Naive thymus-derived CD8-positive, alpha-beta T cell (primary cell): ENCODE results near the gene GPR137. TPM values are rescaled to one million over a fixed set of nuclear protein-coding genes. Genes with fewer than 3 reads are reported as not detected.
"Not testable (repeated sequence)": the region's sequence is repeated elsewhere in the genome, so short reads cannot be mapped to it uniquely, and the experiment has no call there.

Source experiments
- ATAC-seq, 2 donors: fragments of 150-1000 bp; cut with Tn5 transposase in 1 of 2; sonication (Bioruptor Pico), chemical (Tn5 transposase) in 1 of 2; 1 replicate in 1 of 2; 2 replicates in 1 of 2; pipeline ENCODE4 v1.10.0; 2021; ENCODE audit warnings: mild to moderate bottlenecking in 2 of 2, moderate library complexity in 2 of 2
- POLR2A ChIA-PET: fragments of 350-600 bp; sonication (Branson Sonifier 250); formaldehyde crosslinking; loops from one replicate; lab custom pipeline; 2021; ENCODE audit warnings: antibody characterized with exemption; lab: Charles Lee
- DNase-seq, 10 donors: peaks; one replicate each; pipeline versions ENCODE4 v3.0.0 to v3.0.0-alpha.2; 2020 to 2022
- H3K27ac Mint-ChIP-seq, 10 donors: one replicate each; pipeline ENCODE4 v1.8.0; 2020 to 2022; ENCODE audit warnings: mild to moderate bottlenecking in 10 of 10, mixed read lengths in 10 of 10, moderate library complexity in 4 of 10, inconsistent platforms in 1 of 10
- H3K27me3 Mint-ChIP-seq, 5 donors: one replicate each; pipeline ENCODE4 v1.8.0; 2021 to 2022; ENCODE audit warnings: mixed read lengths in 5 of 5
- H3K36me3 Mint-ChIP-seq, 3 donors: one replicate each; pipeline ENCODE4 v1.8.0; 2020 to 2022; ENCODE audit warnings: mixed read lengths in 3 of 3, mild to moderate bottlenecking in 2 of 3, inconsistent platforms in 1 of 3
- H3K4me1 Mint-ChIP-seq, 4 donors: one replicate each; pipeline ENCODE4 v1.8.0; 2021 to 2022; ENCODE audit warnings: mixed read lengths in 4 of 4
- H3K4me3 Mint-ChIP-seq, 10 donors: one replicate each; pipeline ENCODE4 v1.8.0; 2020 to 2022; ENCODE audit warnings: mild to moderate bottlenecking in 10 of 10, mixed read lengths in 10 of 10, moderate library complexity in 6 of 10, inconsistent platforms in 1 of 10
- H3K9me3 Mint-ChIP-seq, 9 donors: one replicate each; pipeline ENCODE4 v1.8.0; 2020 to 2022; ENCODE audit warnings: mixed read lengths in 9 of 9, mild to moderate bottlenecking in 3 of 9, inconsistent platforms in 1 of 9, moderate library complexity in 1 of 9
- polyA plus RNA-seq, 3 donors: library from polyadenylated mRNA; unstranded; fragments of 300-500 nt; fragmentation: Illumina TruSeq; gene quantifications; one replicate each; pipeline ENCODE4 v1.2.3, GENCODE V29; 2021
- total RNA-seq, 8 experiments: library from RNA in 2 of 8; stranded (reverse) in 2 of 8; gene quantifications; one replicate each; pipeline ENCODE4 v1.2.3 and lab custom pipeline; 2021 to 2026

Gene GPR137
- total and polyA plus RNA-seq, 5 experiments from 2014 or later: 4.8 to 33.3 (median 6.9) TPM

- H3K4me1 Mint-ChIP-seq: peaks cover 18 to 42% (median 33%) of the 10 kb centered on the region in 4 donors
Observed at GRCh38 chr11:64313491-64314145, 28.0 kb downstream of the GPR137 start.

GRCh38 chr11:64314146-64314804 is 28.6 kb downstream of the GPR137 start:
- no peaks in the 10 kb centered on the region for H3K9me3 Mint-ChIP-seq
- POLR2A ChIA-PET: no interaction called here
- H3K36me3 Mint-ChIP-seq: peaks cover 0 to 18% (median 0%) of the 10 kb centered on the region in 3 donors
- H3K4me1 Mint-ChIP-seq: peaks cover 22 to 47% (median 39%) of the 10 kb centered on the region in 4 donors
- no peak for DNase-seq
- no peaks in the 10 kb centered on the region for H3K27me3 Mint-ChIP-seq
- ATAC-seq: no peak
- H3K27ac Mint-ChIP-seq: no peak overlapping the region
- no peak overlapping the region for H3K4me3 Mint-ChIP-seq

More at GRCh38 chr11:64313491-64314145, 28.0 kb downstream of the GPR137 start:
- no peaks in the 10 kb centered on the region for H3K27me3 Mint-ChIP-seq
- peak overlapping the region in 5 of 10 donors; percentile 20 to 88 (median 82) for H3K27ac Mint-ChIP-seq
- no peaks in the 10 kb centered on the region for H3K9me3 Mint-ChIP-seq
- peaks cover 0 to 21% (median 0%) of the 10 kb centered on the region in 3 donors for H3K36me3 Mint-ChIP-seq
- no peak overlapping the region for H3K4me3 Mint-ChIP-seq
- POLR2A ChIA-PET: no interaction called here
- DNase-seq: no peak
- no peak for ATAC-seq

- peaks cover 0 to 20% (median 0%) of the 10 kb centered on the region in 3 donors for H3K36me3 Mint-ChIP-seq
- no peaks in the 10 kb centered on the region for H3K27me3 Mint-ChIP-seq
- no peaks in the 10 kb centered on the region for H3K9me3 Mint-ChIP-seq
- H3K4me1 Mint-ChIP-seq: peaks cover 23 to 53% (median 44%) of the 10 kb centered on the region in 4 donors
- peak overlapping the region in 5 of 10 donors; percentile 36 to 82 (median 67) for H3K27ac Mint-ChIP-seq
- DNase-seq (no peak), ATAC-seq (no peak)
- peak overlapping the region in 5 of 10 donors; percentile 6 to 67 (median 57) for H3K4me3 Mint-ChIP-seq
- POLR2A ChIA-PET: interaction anchor here (3.7 kb wide), 1 partner anchor 44 kb away, joined by 53 read pairs; no protein-coding TSS in a partner anchor
Observed at GRCh38 chr11:64314805-64315561, 29.3 kb downstream of the GPR137 start.

- not testable (repeated sequence) for DNase-seq, H3K27me3 Mint-ChIP-seq, ATAC-seq, H3K9me3 Mint-ChIP-seq
- POLR2A ChIA-PET: interaction anchor here (1.4 to 3.8 kb wide), 9 partner anchors 10 to 1669 kb away, joined by 3 to 73 read pairs (median 24); partner anchors contain the start of genes CCDC88B, ESRRA, FKBP2 and GANAB
- Mint-ChIP-seq H3K4me1 (peaks cover 26 to 55% (median 49%) of the 10 kb centered on the region in 4 donors), H3K36me3 (peaks cover 0 to 27% (median 3%) of the 10 kb centered on the region in 3 donors), H3K27ac (peak overlapping the region in 9 of 10 donors; percentile 97 to 100 (median 99)), H3K4me3 (peak overlapping the region; percentile 90 to 97 (median 94))
Observed at GRCh38 chr11:64315667-64316526, 30.2 kb downstream of the GPR137 start.

GRCh38 chr11:64316672-64317324 is 31.1 kb downstream of the GPR137 start:
- peaks cover 0 to 33% (median 3%) of the 10 kb centered on the region in 3 donors for H3K36me3 Mint-ChIP-seq
- peak overlapping the region; percentile 90 to 97 (median 94) for H3K4me3 Mint-ChIP-seq
- H3K9me3 Mint-ChIP-seq: no peaks in the 10 kb centered on the region
- H3K27me3 Mint-ChIP-seq: no peaks in the 10 kb centered on the region
- POLR2A ChIA-PET: interaction anchor here (0.8 to 3.8 kb wide), 32 partner anchors 11 to 1670 kb away, joined by 3 to 73 read pairs (median 6); partner anchors contain the start of genes BAD, CCDC88B, DNAJC4 and ESRRA
- ATAC-seq (peak in 1 of 2 donors; percentile 1), DNase-seq (peak in 3 of 10 donors; percentile 36 to 48 (median 44))
- H3K27ac Mint-ChIP-seq: peak overlapping the region; percentile 97 to 100 (median 99)
- peaks cover 29 to 55% (median 49%) of the 10 kb centered on the region in 4 donors for H3K4me1 Mint-ChIP-seq

- Mint-ChIP-seq H3K27ac (peak within 1 kb of the TSS; percentile 97 to 100 (median 99)), H3K4me3 (peak within 1 kb of the TSS; percentile 90 to 97 (median 94)), H3K9me3 (no peaks in the 10 kb centered on the region), H3K36me3 (peaks cover 0 to 38% (median 3%) of the 10 kb centered on the region in 3 donors), H3K4me1 (peaks cover 29 to 52% (median 46%) of the 10 kb centered on the region in 4 donors), H3K27me3 (no peaks in the 10 kb centered on the region)
- ATAC-seq (peak; percentile 80 to 82), DNase-seq (peak; percentile 78 to 99 (median 98))
- POLR2A ChIA-PET: interaction anchor here (0.6 to 3.8 kb wide), 41 partner anchors 12 to 1671 kb away, joined by 3 to 73 read pairs (median 5); partner anchors contain the start of genes BAD, CCDC88B, CFL1 and DNAJC4
Observed at GRCh38 chr11:64317325-64317960, 31.8 kb downstream of the GPR137 start, which contains the start of gene TRMT112. Gene TRMT112 (minus strand): TSS chr11:64317559. CDS start chr11:64317526, 33 bp downstream.

- peak within 1 kb of the TSS; percentile 97 to 100 (median 99) for H3K27ac Mint-ChIP-seq
- peaks cover 22 to 45% (median 40%) of the 10 kb centered on the region in 4 donors for H3K4me1 Mint-ChIP-seq
- H3K9me3 Mint-ChIP-seq: no peaks in the 10 kb centered on the region
- peak within 1 kb of the TSS; percentile 90 to 97 (median 94) for H3K4me3 Mint-ChIP-seq
- no peaks in the 10 kb centered on the region for H3K27me3 Mint-ChIP-seq
- peak; percentile 77 to 82 for ATAC-seq
- DNase-seq: peak in 9 of 10 donors; percentile 91 to 97 (median 95)
- POLR2A ChIA-PET: interaction anchor here (0.6 to 3.8 kb wide), 36 partner anchors 12 to 1591 kb away, joined by 3 to 73 read pairs (median 5); partner anchors contain the start of genes BAD, CCDC88B, CFL1 and ESRRA
- H3K36me3 Mint-ChIP-seq: peaks cover 0 to 34% (median 3%) of the 10 kb centered on the region in 3 donors
Observed at GRCh38 chr11:64317961-64318765, 32.5 kb downstream of the GPR137 start, which contains the start of gene PRDX5. Gene PRDX5 (plus strand): TSS chr11:64318121. CDS start chr11:64318216, 95 bp downstream.

GRCh38 chr11:64318766-64319761 is 33.4 kb downstream of the GPR137 start:
- H3K4me3 Mint-ChIP-seq: peak overlapping the region; percentile 90 to 97 (median 94)
- peaks cover 0 to 36% (median 3%) of the 10 kb centered on the region in 3 donors for H3K36me3 Mint-ChIP-seq
- POLR2A ChIA-PET: interaction anchor here (1.3 to 3.8 kb wide), 7 partner anchors 12 to 425 kb away, joined by 3 to 73 read pairs (median 14); partner anchors contain the start of genes CCDC88B, RASGRP2, RPS6KA4 and STIP1
- DNase-seq: no peak
- ATAC-seq: no peak
- H3K27ac Mint-ChIP-seq: peak overlapping the region; percentile 90 to 100 (median 99)
- no peaks in the 10 kb centered on the region for H3K9me3 Mint-ChIP-seq
- no peaks in the 10 kb centered on the region for H3K27me3 Mint-ChIP-seq
- peaks cover 22 to 42% (median 38%) of the 10 kb centered on the region in 4 donors for H3K4me1 Mint-ChIP-seq
